T-cell (primary cell): ENCODE results near the gene ARPC5. TPM values are rescaled to one million over a fixed set of nuclear protein-coding genes. Genes with fewer than 3 reads are reported as not detected.
A peak's percentile ranks its signal among the peaks of the same experiment; 100 is the strongest.

Experiments used
- ATAC-seq, 4 experiments: fragments of 200-7000 bp in 3 of 4; fragments of 150-1000 bp in 1 of 4; cut with Tn5 transposase; replicated peaks in 1 of 4; 1 replicate in 3 of 4; 2 replicates in 1 of 4; pipeline ENCODE4 v1.10.0; 2021; ENCODE audit warnings: moderate library complexity in 3 of 4, mild to moderate bottlenecking in 2 of 4, moderate number of reproducible peaks in 1 of 4
- CTCF ChIA-PET, 2 donors: fragments of 300-600 bp; sonication (Branson Sonifier 250); formaldehyde crosslinking; loops; one replicate each; lab custom pipeline; 2022; ENCODE audit warnings: antibody characterized with exemption in 2 of 2; lab: Charles Lee
- POLR2A ChIA-PET, 2 donors: fragments of 300-600 bp; sonication (Branson Sonifier 250); formaldehyde crosslinking; loops; one replicate each; lab custom pipeline; 2022; ENCODE audit warnings: antibody characterized with exemption in 2 of 2; lab: Charles Lee
- DNase-seq, 35 experiments: peaks; one replicate each; pipeline versions ENCODE4 v3.0.0 to v3.0.0-alpha.2; 2013 to 2023
- H3K27ac ChIP-seq: one replicate; pipeline ENCODE4 v1.5.1; 2013; ENCODE audit warnings: low read length
- H3K27me3 ChIP-seq, 2 experiments: replicated peaks in 1 of 2; 1 replicate in 1 of 2; 2 replicates in 1 of 2; pipeline versions ENCODE4 v1.6.1 to v1.7.0; 2013; ENCODE audit warnings: low read length in 1 of 2, mixed read lengths in 1 of 2; ENCODE audit not compliant: control insufficient read depth in 2 of 2, insufficient read depth in 2 of 2; ENCODE audit errors: extremely low read depth in 1 of 2
- H3K36me3 ChIP-seq, 2 donors: 1 replicate in 1 of 2; 2 replicates in 1 of 2; pipeline versions ENCODE4 v1.6.1 to v1.7.0; 2013; ENCODE audit warnings: low read length in 1 of 2; ENCODE audit not compliant: control insufficient read depth in 2 of 2, insufficient read depth in 1 of 2; ENCODE audit errors: extremely low read depth in 1 of 2
- H3K4me1 ChIP-seq, 2 experiments: 1 replicate in 1 of 2; 2 replicates in 1 of 2; pipeline versions ENCODE4 v1.6.1 to v1.7.0; 2013; ENCODE audit warnings: low read length in 2 of 2, mixed read lengths in 1 of 2; ENCODE audit not compliant: insufficient read depth in 2 of 2, control insufficient read depth in 1 of 2; ENCODE audit errors: extremely low read depth in 1 of 2
- H3K4me3 ChIP-seq, 2 donors: 1 replicate in 1 of 2; 2 replicates in 1 of 2; pipeline versions ENCODE4 v1.5.1 to v1.7.0; 2013; ENCODE audit warnings: mild to moderate bottlenecking in 2 of 2, low read length in 1 of 2, moderate library complexity in 1 of 2; ENCODE audit not compliant: control insufficient read depth in 1 of 2; ENCODE audit errors: extremely low read depth in 1 of 2
- H3K9me3 ChIP-seq: 2 replicates; pipeline ENCODE4 v1.7.0; 2013
- H3K27ac Mint-ChIP-seq, 2 donors: one replicate each; pipeline ENCODE4 v1.8.0; 2020 to 2021; ENCODE audit warnings: mild to moderate bottlenecking in 2 of 2, mixed read lengths in 2 of 2
- H3K27me3 Mint-ChIP-seq, 2 donors: one replicate each; pipeline ENCODE4 v1.8.0; 2021 to 2022; ENCODE audit warnings: mixed read lengths in 2 of 2
- H3K36me3 Mint-ChIP-seq: one replicate; pipeline ENCODE4 v1.8.0; 2021; ENCODE audit warnings: mixed read lengths
- H3K4me1 Mint-ChIP-seq, 3 donors: one replicate each; pipeline ENCODE4 v1.8.0; 2020 to 2022; ENCODE audit warnings: mixed read lengths in 3 of 3, mild to moderate bottlenecking in 1 of 3
- H3K4me3 Mint-ChIP-seq, 3 donors: one replicate each; pipeline ENCODE4 v1.8.0; 2020 to 2022; ENCODE audit warnings: mild to moderate bottlenecking in 3 of 3, mixed read lengths in 3 of 3, moderate library complexity in 3 of 3
- H3K9me3 Mint-ChIP-seq, 3 donors: one replicate each; pipeline ENCODE4 v1.8.0; 2020 to 2022; ENCODE audit warnings: mixed read lengths in 3 of 3
- WGBS: methylation state at CpG from one replicate; pipeline ENCODE4 v1.1.5; 2013; ENCODE audit warnings: missing lambda C conversion rate; ENCODE audit not compliant: insufficient coverage; 5-methylcytosine and 5-hydroxymethylcytosine counted together
- total RNA-seq, 35 experiments: library from RNA in 6 of 35; stranded (reverse) in 6 of 35; fragments of 120-200 nt in 1 of 35; gene quantifications; one replicate each; pipeline versions ENCODE4 v1.2.1 to v1.2.4 and lab custom pipeline; 2013 to 2026

ARPC5 gene
- total RNA-seq, 5 donors from 2014 or later (not counting 1 experiment from before 2014, with no cell fraction given), result 69.8 to 116 (median 106) TPM

DNA sequence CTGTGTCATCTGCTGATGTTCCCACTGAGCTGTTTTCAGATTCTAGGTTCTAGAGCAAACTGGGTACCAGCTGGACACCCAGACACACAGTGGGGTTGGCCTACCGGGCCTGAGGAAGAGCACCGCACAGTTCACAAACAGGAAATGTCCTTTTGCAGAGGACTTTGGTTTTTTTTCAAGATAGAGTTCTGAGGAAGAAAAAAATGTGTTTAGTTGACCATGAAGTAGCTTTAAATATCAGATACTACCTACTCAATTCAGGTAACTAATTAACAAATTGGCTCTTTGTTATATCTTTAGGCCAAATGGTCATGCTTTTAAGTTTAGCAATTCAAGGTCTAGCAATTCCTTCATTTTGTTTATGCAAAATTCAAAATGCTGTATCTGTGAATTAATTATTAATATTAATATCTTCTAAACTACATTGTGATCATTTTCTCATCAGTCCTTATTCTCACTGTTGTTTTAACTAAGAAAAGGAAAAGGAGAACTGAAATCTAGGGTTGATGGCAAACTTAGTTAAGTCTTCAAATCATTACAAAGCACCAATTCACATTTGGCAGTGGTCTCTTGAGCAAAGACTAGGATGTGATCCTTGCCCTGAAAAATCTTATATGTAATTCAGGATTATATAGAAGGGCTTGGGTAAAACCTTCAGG is 28.1 kb downstream of the ARPC5 start:
- Mint-ChIP-seq H3K27me3 (peaks cover 4 to 7% of the 10 kb centered on the region in 2 donors), H3K4me1 (peaks cover 0 to 9% (median 6%) of the 10 kb centered on the region in 3 donors), H3K36me3 (no peaks in the 10 kb centered on the region), H3K4me3 (no peak overlapping the region), H3K9me3 (no peaks in the 10 kb centered on the region), H3K27ac (no peak overlapping the region)
- Histone ChIP-seq H3K27ac (no peak overlapping the region), H3K9me3 (no peaks in the 10 kb centered on the region), H3K36me3 (no peaks in the 10 kb centered on the region), H3K27me3 (peaks cover 0 to 15% of the 10 kb centered on the region in 2 experiments), H3K4me3 (no peak overlapping the region), H3K4me1 (no peaks in the 10 kb centered on the region)
- ChIA-PET POLR2A (interaction anchor here in 1 of 2 donors (0.6 kb wide), 1 partner anchor 13 kb away, joined by 3 read pairs; no protein-coding TSS in a partner anchor), CTCF (interaction anchor here in 1 of 2 donors (0.5 to 0.7 kb wide), 2 partner anchors 127 to 194 kb away, joined by 3 to 6 read pairs; no protein-coding TSS in a partner anchor)
- DNase-seq (no peak), ATAC-seq (no peak)
- no CpG with 5 or more reads among the region's 2 CpGs for WGBS

DNA sequence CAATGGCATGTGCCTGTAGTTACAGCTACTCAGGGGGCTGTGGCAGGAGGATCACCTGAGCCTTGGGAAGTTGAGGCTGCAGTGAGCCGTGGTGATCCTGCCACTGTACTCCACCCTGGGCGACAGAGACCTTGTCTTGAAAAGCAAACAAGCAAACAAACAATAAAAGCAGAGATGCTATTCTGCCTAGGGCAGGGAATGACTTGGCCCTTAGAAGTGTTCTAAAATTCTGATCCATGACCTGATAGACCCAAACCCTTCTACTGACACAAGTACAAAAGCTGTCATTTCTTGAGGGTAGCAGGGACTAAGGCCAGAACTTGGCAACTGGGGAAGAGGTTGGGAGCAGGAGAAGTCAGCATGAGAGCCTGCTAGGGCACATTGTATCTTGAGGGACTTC is 29.7 kb downstream of the ARPC5 start:
- peaks cover 4 to 7% of the 10 kb centered on the region in 2 donors for H3K27me3 Mint-ChIP-seq
- Histone ChIP-seq H3K36me3 (no peaks in the 10 kb centered on the region), H3K27me3 (peaks cover 0 to 15% of the 10 kb centered on the region in 2 experiments), H3K4me1 (no peaks in the 10 kb centered on the region), H3K4me3 (no peak overlapping the region), H3K9me3 (no peaks in the 10 kb centered on the region), H3K27ac (no peak overlapping the region)
- no peaks in the 10 kb centered on the region for H3K9me3 Mint-ChIP-seq
- H3K4me3 Mint-ChIP-seq, result no peak overlapping the region
- H3K4me1 Mint-ChIP-seq, result peaks cover 0 to 9% (median 6%) of the 10 kb centered on the region in 3 donors
- CTCF ChIA-PET, result no interaction called here
- WGBS, result no CpG with 5 or more reads among the region's 2 CpGs
- ATAC-seq (no peak), DNase-seq (no peak)
- H3K27ac Mint-ChIP-seq, result no peak overlapping the region
- no peaks in the 10 kb centered on the region for H3K36me3 Mint-ChIP-seq
- POLR2A ChIA-PET, result interaction anchor here in 1 of 2 donors (0.6 kb wide), 1 partner anchor 26 kb away, joined by 6 read pairs; no protein-coding TSS in a partner anchor

DNA sequence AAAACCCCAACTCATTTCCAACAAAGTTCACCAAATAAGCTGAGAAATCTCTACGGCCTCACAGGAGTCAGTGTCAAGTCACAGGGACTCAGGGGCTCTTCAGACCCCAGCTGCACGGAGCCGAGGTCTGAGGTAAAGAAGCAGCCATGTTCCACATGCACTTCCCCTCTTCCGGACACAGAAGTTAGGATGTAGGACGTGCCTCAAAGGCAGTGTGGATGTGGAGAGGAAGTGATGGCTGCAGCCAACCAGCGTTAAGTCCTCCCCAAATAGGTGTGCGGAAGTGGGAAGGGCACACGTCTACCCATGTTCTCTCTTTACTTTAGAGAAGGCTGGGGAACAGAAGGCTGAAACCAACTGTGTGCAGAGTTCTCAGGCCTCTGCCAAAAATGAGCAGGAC is 30.8 kb downstream of the ARPC5 start:
- 86% methylated on average over 6 of the region's 8 CpGs for WGBS

DNA sequence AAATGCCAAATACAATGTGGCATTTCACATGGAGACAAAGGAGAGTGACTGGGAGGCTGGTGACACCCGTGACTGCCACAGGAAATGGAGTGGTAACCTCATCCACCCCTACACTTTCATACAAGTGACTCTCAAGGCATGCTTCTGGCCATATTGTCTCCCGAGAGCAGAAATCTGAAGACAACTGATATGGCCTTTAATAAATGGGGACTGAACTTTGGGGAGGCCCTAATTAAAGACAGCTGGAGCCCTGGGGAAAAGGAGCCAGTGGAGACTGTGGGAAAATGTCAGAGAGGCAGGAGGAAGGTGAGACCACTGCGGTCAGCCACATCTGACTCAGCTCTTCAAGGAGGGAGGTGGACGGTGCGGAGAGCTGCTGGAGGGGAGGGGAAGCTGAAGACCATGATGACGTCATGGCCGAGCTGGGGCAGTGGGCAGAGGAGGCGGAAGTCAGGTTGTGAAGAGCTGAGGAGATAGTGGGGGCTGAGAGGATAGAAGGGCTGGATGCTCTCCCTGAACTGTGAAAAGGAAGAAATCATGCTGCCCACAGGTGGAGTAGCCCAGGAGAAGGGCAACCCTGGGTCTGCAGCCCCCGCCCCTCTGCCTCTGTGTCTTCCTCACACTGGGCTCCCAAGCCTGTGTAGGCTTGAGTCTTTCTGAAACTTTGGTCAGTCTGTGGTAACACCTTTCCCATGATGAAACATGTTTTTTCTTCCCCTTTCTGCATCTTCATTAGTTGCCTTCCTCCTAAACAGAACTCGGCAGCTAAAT is 31.4 kb downstream of the ARPC5 start:
- H3K9me3 Mint-ChIP-seq, result no peaks in the 10 kb centered on the region
- ChIA-PET CTCF (no interaction called here), POLR2A (no interaction called here)
- no peaks in the 10 kb centered on the region for H3K36me3 Mint-ChIP-seq
- peaks cover 0 to 9% (median 6%) of the 10 kb centered on the region in 3 donors for H3K4me1 Mint-ChIP-seq
- DNase-seq (peak in 9 of 35 experiments; percentile 12 to 51 (median 20)), ATAC-seq (no peak)
- no peak overlapping the region for H3K27ac Mint-ChIP-seq
- H3K36me3 ChIP-seq, result no peaks in the 10 kb centered on the region
- no peak overlapping the region for H3K27ac ChIP-seq
- H3K27me3 ChIP-seq, result peaks cover 0 to 10% of the 10 kb centered on the region in 2 experiments
- H3K4me1 ChIP-seq, result no peaks in the 10 kb centered on the region
- H3K27me3 Mint-ChIP-seq, result peaks cover 4 to 7% of the 10 kb centered on the region in 2 donors
- H3K4me3 ChIP-seq, result no peak overlapping the region
- no peak overlapping the region for H3K4me3 Mint-ChIP-seq
- WGBS, result 86% methylated on average over 7 of the region's 10 CpGs
- H3K9me3 ChIP-seq, result no peaks in the 10 kb centered on the region

More for the DNA sequence above, 30.8 kb downstream of the ARPC5 start:
- Histone ChIP-seq H3K27me3 (peaks cover 0 to 11% of the 10 kb centered on the region in 2 experiments), H3K36me3 (no peaks in the 10 kb centered on the region), H3K27ac (no peak overlapping the region), H3K4me3 (no peak overlapping the region), H3K4me1 (no peaks in the 10 kb centered on the region), H3K9me3 (no peaks in the 10 kb centered on the region)
- ChIA-PET CTCF (no interaction called here), POLR2A (no interaction called here)
- H3K27ac Mint-ChIP-seq, result no peak overlapping the region
- H3K9me3 Mint-ChIP-seq, result no peaks in the 10 kb centered on the region
- H3K27me3 Mint-ChIP-seq, result peaks cover 4 to 7% of the 10 kb centered on the region in 2 donors
- peaks cover 0 to 9% (median 6%) of the 10 kb centered on the region in 3 donors for H3K4me1 Mint-ChIP-seq
- H3K36me3 Mint-ChIP-seq, result no peaks in the 10 kb centered on the region
- H3K4me3 Mint-ChIP-seq, result no peak overlapping the region
- ATAC-seq (no peak), DNase-seq (no peak)

DNA sequence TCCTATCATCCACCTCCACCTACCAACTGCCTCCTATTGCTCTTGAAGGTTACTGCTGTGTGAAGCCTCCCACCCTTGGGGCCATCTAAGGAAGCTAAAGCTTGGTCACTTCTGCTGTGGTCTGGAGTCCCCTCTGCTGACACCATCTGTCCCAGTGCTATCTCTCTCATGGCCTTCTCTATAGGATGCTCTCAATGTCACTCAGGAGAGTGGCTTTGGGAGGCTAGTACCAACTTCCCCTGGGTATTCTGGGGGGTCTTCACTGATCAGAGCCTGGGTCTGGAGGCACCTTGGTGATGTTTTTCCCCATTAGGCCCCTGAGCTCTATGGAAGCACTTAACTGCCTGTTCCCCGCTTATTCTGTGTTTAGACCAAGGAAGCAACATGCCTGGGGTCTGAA is 33.1 kb downstream of the ARPC5 start:
- peaks cover 0 to 9% (median 6%) of the 10 kb centered on the region in 3 donors for H3K4me1 Mint-ChIP-seq
- WGBS, result 100% methylated on average over 1 of the region's 1 CpG
- Histone ChIP-seq H3K9me3 (no peaks in the 10 kb centered on the region), H3K36me3 (no peaks in the 10 kb centered on the region), H3K4me1 (no peaks in the 10 kb centered on the region), H3K27ac (no peak overlapping the region), H3K4me3 (no peak overlapping the region), H3K27me3 (peaks cover 0 to 7% of the 10 kb centered on the region in 2 experiments)
- no peak for DNase-seq
- POLR2A ChIA-PET, result no interaction called here
- no peaks in the 10 kb centered on the region for H3K36me3 Mint-ChIP-seq
- H3K27me3 Mint-ChIP-seq, result peaks cover 4 to 7% of the 10 kb centered on the region in 2 donors
- no peak overlapping the region for H3K27ac Mint-ChIP-seq
- ATAC-seq, result no peak
- CTCF ChIA-PET, result interaction anchor here in 1 of 2 donors (0.6 kb wide), 1 partner anchor 134 kb away, joined by 6 read pairs; no protein-coding TSS in a partner anchor
- no peaks in the 10 kb centered on the region for H3K9me3 Mint-ChIP-seq
- H3K4me3 Mint-ChIP-seq, result no peak overlapping the region

DNA sequence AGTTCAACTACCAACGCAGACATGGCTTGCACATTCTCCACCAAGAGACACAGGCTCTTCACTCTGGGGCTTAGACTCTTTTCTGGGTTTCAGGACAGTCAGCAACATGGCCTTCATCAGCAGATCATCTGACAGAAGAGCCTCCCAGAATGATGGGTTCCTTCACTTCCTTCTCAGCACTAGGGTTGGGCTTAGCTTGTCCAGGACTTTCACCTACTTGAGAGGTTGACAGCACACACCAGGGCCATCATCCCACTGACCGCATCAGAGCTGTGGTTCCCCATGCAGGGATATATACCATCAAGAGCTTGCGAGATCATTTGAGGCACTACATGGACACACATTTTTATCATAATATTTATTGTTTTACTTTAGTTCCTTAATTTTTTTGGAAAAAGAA is 34.9 kb downstream of the ARPC5 start:
- Mint-ChIP-seq H3K36me3 (no peaks in the 10 kb centered on the region), H3K27ac (no peak overlapping the region), H3K4me1 (peaks cover 0 to 9% (median 3%) of the 10 kb centered on the region in 3 donors), H3K4me3 (no peak overlapping the region), H3K9me3 (no peaks in the 10 kb centered on the region), H3K27me3 (peaks cover 4 to 7% of the 10 kb centered on the region in 2 donors)
- no peak overlapping the region for H3K4me3 ChIP-seq
- WGBS, result 80% methylated on average over 1 of the region's 3 CpGs
- CTCF ChIA-PET, result interaction anchor here in 1 of 2 donors (0.6 kb wide), 1 partner anchor 61 kb away, joined by 3 read pairs; no protein-coding TSS in a partner anchor
- no peaks in the 10 kb centered on the region for H3K4me1 ChIP-seq
- H3K27ac ChIP-seq, result no peak overlapping the region
- no peak for DNase-seq
- POLR2A ChIA-PET, result no interaction called here
- H3K27me3 ChIP-seq, result peaks cover 0 to 3% of the 10 kb centered on the region in 2 experiments
- ATAC-seq, result no peak
- no peaks in the 10 kb centered on the region for H3K9me3 ChIP-seq
- H3K36me3 ChIP-seq, result no peaks in the 10 kb centered on the region
